Stimulated activated CD8-positive, alpha-beta memory T cell treated with anti-CD3 and anti-CD28 coated beads, Interleukin-7, amount 100 ng/mL, for 24 hours (primary cell): ENCODE results near the gene MLN.

Source experiments
- DNase-seq: peaks from one replicate; pipeline ENCODE4 v3.0.0-alpha.2; 2020; ENCODE audit warnings: low read depth

The MLN gene

DNA sequence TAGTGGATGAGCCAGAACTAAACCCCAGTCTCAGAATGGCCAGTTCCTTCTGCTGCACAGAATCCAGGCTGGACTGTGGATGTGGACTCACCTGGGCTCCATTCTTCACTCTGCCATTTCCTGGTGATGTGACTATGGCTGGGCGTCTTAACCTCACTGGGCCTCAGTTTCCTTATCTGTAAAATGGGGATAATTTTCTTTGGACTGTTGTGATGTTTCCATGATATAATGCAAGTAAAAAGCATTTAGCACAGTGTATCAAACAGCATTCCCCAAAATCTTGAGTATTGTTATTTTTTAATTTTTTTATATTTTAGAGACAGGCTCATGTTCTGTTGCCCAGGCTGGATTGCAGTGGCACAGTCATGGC lies 51.2 kb downstream of the MLN start:
- DNase-seq, result no peak

DNA sequence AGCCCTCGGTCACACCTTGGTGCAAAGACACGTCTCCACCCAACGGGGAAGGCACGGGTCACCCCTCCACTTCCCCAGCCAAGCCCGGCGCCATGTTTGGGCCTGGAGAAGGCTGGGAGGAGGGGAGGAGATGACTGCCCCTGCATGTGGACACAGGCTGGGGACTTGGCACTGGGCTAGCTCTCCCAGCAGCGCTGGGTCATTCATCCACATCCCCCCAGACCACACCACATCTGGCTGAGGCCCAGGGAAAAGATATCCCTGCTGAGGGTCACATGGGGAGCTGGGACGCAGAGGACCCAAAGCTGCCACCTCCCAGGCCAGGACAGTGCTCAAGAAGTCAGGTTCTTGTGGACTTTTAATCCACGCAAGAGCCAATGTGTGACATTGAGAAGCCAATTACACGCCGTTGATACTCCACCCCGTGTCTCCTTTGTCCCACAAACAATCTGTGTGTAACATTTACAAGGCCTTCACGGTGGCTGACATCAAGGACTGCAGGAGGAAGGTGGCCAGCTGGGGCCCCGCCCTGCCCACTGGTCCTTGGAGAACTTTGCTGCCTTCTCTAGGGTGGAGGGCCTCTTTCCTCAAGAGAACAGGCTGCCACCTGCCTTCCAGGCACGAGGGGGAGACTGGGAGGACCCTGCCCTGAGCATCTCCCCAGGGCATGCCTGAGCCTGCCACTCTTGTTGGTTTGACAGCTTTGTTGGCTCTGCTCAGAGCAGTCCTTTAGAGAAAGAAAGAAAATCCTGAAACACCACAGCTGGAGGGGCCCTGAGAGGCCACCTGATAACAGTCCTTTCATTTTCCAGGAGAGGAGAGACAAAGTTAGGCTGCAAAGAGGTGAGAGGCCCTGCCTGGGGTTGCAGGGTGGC lies 51.8 kb downstream of the MLN start:
- DNase-seq, result no peak

DNA sequence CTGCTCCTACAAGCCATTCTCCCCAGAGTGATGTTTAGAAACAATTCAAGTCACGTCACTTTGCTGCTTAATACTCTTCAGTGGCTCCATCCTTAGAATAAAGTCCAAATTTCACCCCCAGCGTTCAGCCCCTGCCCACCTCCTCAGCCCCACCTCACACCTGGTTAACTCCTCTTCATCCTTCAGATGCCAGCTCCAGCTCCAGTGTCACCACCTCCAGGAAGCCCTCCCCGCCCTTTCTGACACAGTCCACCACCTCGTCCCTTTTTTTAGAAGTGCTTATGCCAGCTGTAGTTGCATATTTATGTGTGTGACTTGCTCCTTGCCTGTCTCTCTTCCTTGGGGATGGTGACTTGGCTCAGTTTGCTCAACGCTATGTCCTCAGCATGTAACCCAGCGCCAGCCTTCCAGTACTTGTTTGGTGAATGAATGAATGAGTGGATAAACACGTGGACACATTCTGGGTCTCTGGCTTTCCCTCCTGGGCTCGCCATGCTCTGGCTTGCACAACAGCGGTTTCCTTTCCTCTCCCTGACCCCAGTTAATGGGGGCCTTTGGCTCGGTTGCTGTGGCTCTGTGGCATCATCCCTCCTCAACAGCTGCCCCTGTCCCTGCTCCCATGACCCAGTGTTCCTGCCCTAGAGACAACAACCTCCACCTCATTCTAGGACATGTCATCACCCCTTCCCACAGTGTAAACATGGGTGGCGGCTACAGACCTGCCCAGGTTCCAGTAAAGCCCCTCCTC lies 53.4 kb downstream of the MLN start:
- no peak for DNase-seq

DNA sequence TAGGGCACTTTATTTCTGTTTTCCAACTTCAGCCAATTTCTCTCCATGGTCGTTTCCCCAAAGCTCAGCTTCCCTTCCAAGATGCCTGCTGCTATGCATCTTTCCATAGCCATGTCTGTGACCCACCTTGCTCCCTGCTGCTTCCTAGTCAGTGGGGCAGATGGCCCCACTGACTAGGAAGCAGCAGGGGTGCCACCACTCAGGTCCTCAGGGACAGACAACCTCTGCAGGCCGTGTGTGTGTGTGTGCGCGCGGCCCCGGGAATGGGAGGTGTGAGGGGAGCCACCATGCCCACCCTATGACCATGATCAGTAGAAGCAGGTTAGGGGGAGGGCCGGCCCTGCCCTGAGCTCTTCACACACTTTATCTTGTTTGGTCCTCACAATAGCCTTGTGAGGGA lies 54.4 kb downstream of the MLN start:
- DNase-seq, result no peak

DNA sequence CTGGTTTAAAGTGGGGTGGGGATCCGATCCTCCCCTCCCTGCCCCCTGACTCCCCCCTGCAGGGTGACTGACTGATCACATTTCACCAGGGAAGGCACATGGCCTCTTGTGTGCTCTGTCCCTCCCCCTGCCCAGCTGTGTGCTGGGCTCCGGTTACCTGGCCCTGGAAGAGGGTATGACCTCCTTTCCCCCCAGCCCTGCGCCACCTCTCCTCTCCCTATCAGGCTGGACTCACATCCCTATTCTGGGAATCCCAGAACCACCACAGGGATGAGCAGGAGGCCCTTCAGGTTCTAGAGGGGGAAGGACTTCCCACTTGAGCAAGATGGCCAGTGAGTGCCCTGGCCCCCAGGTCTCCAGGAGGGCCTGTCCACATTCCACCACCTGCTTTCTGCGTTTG lies 55.0 kb downstream of the MLN start:
- DNase-seq, result no peak

DNA sequence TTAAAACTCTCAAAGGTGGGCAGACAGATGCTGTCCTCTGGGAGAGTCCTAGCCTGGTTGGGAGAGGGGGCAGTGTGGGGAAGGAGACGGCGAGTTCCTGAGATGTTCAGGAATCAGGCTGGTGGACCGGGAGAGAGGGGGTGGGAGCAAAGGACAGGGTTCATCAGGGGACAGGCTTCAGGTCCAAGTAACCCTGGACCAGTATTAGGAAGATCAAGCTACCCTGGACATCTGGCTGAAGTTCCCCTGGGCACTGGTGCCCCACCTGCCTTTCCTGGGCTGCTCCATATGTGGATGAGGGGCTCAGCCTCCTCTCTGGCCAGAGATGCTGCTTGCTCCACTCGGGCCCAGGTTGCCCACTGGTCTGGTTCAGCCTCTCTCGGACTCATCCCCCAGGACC lies 56.0 kb downstream of the MLN start:
- no peak for DNase-seq

GRCh38 chr6:33746651-33747100 lies 57.1 kb downstream of the MLN start, which contains the start of gene IP6K3:
TSS of gene IP6K3 (minus strand) at chr6:33746905. CDS start at chr6:33735476, 11,429 bp downstream.
- no peak for DNase-seq

GRCh38 chr6:33746036-33746600 lies 57.7 kb downstream of the MLN start:
- DNase-seq, result no peak

- DNase-seq, result no peak
Observed at GRCh38 chr6:33745548-33745947, 58.3 kb downstream of the MLN start.

DNA sequence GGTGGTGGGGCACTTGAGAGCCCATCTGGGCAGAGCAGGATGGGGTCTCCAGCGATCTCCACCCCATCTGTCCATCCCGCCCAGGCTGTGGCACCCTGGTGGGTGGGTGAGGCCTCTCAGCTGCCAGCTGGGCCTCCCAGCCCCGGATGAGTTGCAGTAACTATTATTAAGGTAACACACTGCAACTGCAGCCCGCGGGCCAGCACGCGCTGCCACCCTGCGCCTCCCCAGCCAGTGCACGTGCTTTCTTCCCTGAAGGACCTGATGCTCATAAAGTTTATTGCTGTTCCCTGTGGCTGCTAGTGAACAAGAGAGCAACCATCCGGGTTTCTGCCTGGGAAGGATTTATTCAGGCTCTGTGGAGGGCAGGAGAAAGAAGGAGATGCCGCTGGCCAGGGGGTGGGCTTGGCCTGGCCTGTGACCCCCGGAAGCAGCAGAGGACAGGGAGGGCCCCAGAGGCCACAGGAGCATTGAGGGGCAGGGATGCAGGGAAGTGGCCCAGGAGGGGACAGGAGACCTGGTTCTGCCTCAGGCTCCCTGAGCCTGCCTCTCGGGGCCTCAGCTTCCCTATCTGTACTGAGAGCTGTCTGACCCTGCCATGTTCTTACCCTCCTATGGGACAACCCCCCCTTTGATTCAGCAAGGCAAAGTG lies 58.8 kb downstream of the MLN start:
- no peak for DNase-seq
